ENCODE measurements around the gene C20orf141.

The C20orf141 gene

DNA sequence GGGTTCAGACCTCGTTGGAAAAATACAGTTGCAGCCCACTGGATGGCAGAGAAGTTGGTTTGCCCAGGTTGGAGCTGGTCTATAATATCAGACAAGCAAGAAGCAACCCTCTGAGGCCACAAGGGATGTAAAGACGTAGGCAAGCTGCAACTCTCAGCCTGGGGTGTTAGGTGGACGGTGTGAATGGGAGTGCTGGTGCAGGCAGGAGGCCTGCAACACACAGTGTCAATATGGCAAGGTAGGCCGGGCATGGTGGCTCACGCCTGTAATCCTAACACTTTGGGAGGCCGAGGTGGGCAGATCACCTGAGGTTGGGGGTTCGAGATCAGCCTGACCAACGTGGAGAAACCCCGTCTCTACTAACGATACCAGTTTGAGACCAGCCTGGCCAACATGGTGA lies 36.3 kb downstream of the C20orf141 start:
- DNase-seq = no peak

DNA sequence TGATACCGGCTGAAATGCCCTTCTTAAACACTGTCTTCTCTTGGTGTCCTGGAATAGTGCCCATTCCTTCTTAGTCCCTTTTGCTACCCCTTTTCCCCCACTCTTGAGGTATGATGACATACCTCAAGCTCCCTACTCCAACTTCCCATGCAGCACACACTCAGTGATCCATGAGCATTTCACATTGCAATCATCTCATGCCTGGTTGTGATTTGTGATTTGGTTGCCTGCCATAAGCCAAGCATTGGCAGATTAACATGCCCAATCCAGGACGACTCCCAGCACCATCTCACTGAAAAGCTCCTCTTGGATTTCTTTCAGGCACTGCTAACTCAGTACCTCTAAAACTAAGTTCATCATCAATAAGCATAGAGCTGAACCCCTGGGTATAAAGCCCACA lies 43.8 kb downstream of the C20orf141 start:
- no peak for DNase-seq

DNA sequence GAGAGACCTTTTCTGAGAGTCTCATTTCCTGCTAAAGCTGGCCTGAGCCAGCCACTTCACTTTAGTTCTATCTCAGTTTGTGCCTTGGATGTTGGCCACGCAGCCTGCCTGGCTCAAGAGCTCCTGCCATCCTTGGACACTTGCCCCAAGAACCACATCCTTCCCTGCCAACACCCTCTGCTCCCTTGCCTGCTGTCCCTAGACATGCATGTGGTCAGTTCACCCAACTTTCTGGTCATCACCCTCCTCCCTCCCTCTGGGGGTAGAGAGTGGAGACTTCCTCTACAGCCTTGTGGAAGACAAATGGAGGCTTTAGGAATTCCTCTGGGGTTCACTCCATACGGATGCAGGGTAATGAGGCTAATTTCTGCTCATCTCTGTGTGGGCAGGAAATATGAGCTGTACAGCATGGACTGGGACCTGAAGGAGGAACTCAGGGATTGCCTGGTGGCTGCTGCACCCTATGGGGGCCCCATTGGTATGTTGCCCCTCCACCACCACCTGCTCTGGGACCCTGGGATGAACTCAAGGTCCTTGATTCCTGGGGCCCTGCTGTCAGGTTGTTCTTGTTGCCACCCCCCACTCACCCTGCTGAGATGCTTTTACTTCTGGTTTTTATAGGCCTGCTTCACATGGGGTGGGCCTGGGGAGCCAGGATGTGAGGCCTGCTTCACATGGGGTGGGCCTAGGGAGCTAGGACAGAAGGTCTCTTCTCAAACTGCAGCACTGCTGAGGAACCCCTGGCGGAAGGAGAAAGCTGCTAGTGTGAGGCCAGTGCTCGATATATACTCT lies 44.7 kb downstream of the C20orf141 start:
- DNase-seq = no peak

DNA sequence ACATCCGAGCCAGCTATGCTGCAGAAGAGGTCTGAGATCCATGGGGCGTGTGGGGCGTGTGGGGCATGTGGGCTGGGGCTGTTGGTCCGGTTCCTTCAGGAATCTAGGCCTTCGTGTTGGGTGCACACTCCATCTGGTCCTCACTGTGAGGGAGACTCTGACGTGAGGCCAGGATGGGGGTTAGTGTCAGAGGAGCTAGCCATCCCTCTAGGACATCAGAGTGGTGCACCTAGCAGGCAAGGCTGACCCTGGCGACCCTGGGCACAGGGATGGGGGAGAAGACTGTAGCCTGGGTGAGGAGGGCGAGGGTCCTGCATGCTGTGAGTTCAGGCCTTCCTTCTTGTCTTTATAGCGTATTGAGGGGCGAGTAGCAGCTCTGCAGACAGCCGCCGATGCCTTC lies 49.8 kb downstream of the C20orf141 start:
- DNase-seq = no peak

DNA sequence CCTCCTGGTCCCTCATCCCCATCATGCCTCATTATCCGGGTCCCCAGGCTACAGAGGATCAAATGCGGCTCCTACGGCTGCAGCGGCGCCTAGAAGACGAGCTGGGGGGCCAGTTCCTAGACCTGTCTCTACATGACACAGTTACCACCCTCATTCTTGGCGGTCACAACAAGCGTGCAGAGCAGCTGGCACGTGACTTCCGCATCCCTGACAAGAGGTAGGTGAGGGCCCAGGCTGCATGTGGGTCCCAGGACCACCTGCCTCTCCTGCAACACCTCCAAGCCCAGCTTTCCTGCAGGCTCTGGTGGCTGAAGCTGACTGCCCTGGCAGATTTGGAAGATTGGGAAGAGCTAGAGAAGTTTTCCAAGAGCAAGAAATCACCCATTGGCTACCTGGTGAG lies 50.3 kb downstream of the C20orf141 start:
- DNase-seq = no peak

All from CD4-positive, alpha-beta T cell treated with Interleukin-17A for 4 hours (primary cell).